GM19193 (cell line): ENCODE results near the gene SLAMF7.

Experiments
- POLR2A ChIP-seq: IDR thresholded peaks from 4 replicates; pipeline ENCODE4 v1.6.1; 2011; ENCODE audit not compliant: insufficient read depth, insufficient read length; ENCODE audit errors: extremely low read depth

The SLAMF7 gene

DNA sequence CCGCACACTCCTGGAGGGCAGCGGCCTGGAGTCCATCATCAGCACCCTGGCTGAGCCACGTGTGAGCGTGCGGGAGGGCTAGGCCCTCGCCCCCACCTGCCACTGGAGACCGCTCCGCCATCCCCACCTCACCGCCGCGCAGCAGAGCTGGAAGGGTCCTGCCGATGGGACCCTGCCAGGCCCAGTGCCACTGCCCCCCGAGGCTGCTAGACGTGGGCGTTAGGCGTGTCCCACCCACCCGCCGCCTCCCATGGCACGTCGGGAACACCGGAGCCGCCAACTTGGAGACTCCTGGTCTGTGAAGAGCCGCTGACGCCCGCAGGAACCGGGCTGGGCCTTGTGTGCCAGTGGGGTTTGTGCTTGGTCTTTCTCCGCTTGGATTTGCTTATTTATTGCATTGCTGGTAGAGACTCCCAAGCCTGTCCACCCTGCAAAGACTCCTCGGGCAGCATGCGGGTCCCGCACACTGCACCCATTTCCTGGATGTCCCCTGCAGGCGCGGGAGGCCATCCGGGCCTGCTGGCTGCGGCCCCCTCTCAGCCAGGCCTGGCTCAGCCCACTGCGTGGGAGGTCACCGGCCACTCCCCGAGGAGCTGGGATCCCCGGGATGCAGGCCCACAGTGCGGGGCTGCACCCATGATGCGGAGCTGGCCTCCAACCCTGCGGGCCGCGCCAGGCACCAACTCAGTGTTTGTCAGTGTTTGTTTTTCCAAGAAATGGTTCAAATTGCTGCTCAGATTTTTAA is 63.0 kb downstream of the SLAMF7 start:
- no peak for TF ChIP-seq POLR2A
